H9 (cell line): Measurements from ENCODE around the gene SNX18. TPM values are rescaled to one million over a fixed set of nuclear protein-coding genes. Genes with fewer than 3 reads are reported as not detected.

ENCODE experiments used
- DNase-seq: peaks from one replicate; pipeline ENCODE4 v3.0.0-alpha.2; 2017
- H2AFZ ChIP-seq: one replicate; pipeline ENCODE4 v1.6.1; 2013; ENCODE audit warnings: mild to moderate bottlenecking, low read length, control low read depth, moderate library complexity
- H2AK5ac ChIP-seq: 2 replicates; pipeline ENCODE4 v1.6.1; 2013; ENCODE audit warnings: low read length, control low read depth, mixed read lengths; ENCODE audit not compliant: insufficient read length
- H2BK120ac ChIP-seq: one replicate; pipeline ENCODE4 v1.6.1; 2013; ENCODE audit warnings: low read depth, mild to moderate bottlenecking, low read length, control low read depth, inconsistent platforms; ENCODE audit not compliant: poor library complexity, severe bottlenecking
- H2BK12ac ChIP-seq: 2 replicates; pipeline ENCODE4 v1.6.1; 2013; ENCODE audit warnings: low read length, control low read depth, mixed read lengths, low read depth; ENCODE audit not compliant: insufficient read length
- H2BK15ac ChIP-seq: 2 replicates; pipeline ENCODE4 v1.6.1; 2013; ENCODE audit warnings: low read depth, low read length, control low read depth
- H2BK20ac ChIP-seq: one replicate; pipeline ENCODE4 v1.6.1; 2013; ENCODE audit warnings: low read depth, mild to moderate bottlenecking, low read length, control low read depth, inconsistent platforms; ENCODE audit not compliant: poor library complexity, severe bottlenecking
- H2BK5ac ChIP-seq: 2 replicates; pipeline ENCODE4 v1.6.1; 2013; ENCODE audit warnings: low read length, control low read depth, mixed read lengths; ENCODE audit not compliant: insufficient read length
- H3K14ac ChIP-seq: 2 replicates; pipeline ENCODE4 v1.6.1; 2013; ENCODE audit warnings: low read length, control low read depth; ENCODE audit not compliant: insufficient read depth
- H3K18ac ChIP-seq: 2 replicates; pipeline ENCODE4 v1.6.1; 2013; ENCODE audit warnings: low read depth, mild to moderate bottlenecking, mixed read lengths, low read length, control low read depth; ENCODE audit not compliant: insufficient read length
- H3K23ac ChIP-seq: 2 replicates; pipeline ENCODE4 v1.6.1; 2013; ENCODE audit warnings: low read length, control low read depth, mixed read lengths, low read depth; ENCODE audit not compliant: insufficient read length
- H3K23me2 ChIP-seq: 2 replicates; pipeline ENCODE4 v1.6.1; 2013; ENCODE audit warnings: low read depth, mild to moderate bottlenecking, mixed read lengths, low read length, control low read depth; ENCODE audit not compliant: insufficient read length, poor library complexity, severe bottlenecking
- H3K27ac ChIP-seq: 2 replicates; pipeline ENCODE4 v1.5.1; 2013; ENCODE audit warnings: low read length, control low read depth, mixed read lengths, low read depth; ENCODE audit not compliant: insufficient read length
- H3K27me3 ChIP-seq: 2 replicates; pipeline ENCODE4 v1.6.1; 2013; ENCODE audit warnings: low read length, control low read depth, inconsistent platforms; ENCODE audit not compliant: insufficient read depth
- H3K4ac ChIP-seq: 2 replicates; pipeline ENCODE4 v1.6.1; 2013; ENCODE audit warnings: low read depth, mild to moderate bottlenecking, control low read depth, inconsistent platforms, low read length, moderate library complexity
- H3K4me1 ChIP-seq: 2 replicates; pipeline ENCODE4 v1.6.1; 2013; ENCODE audit warnings: low read length, control low read depth, inconsistent platforms; ENCODE audit not compliant: insufficient read depth
- H3K4me2 ChIP-seq: 2 replicates; pipeline ENCODE4 v1.6.1; 2013; ENCODE audit warnings: low read length, control low read depth, mixed read lengths; ENCODE audit not compliant: insufficient read length, insufficient read depth
- H3K56ac ChIP-seq: 2 replicates; pipeline ENCODE4 v1.6.1; 2013; ENCODE audit warnings: low read depth, mild to moderate bottlenecking, mixed read lengths, low read length, control low read depth; ENCODE audit not compliant: insufficient read length
- H3K79me1 ChIP-seq: 2 replicates; pipeline ENCODE4 v1.6.1; 2013; ENCODE audit warnings: low read depth, mild to moderate bottlenecking, moderate library complexity, low read length, control low read depth, inconsistent platforms; ENCODE audit not compliant: insufficient read depth, poor library complexity, severe bottlenecking
- H3K79me2 ChIP-seq: 2 replicates; pipeline ENCODE4 v1.6.1; 2013; ENCODE audit warnings: low read length, control low read depth, inconsistent platforms; ENCODE audit not compliant: insufficient read depth
- H3K9ac ChIP-seq: 2 replicates; pipeline ENCODE4 v1.6.1; 2013; ENCODE audit warnings: low read length, control low read depth, mixed read lengths; ENCODE audit not compliant: insufficient read length; ENCODE audit errors: extremely low read depth
- H3K9me3 ChIP-seq: one replicate; pipeline ENCODE4 v1.6.1; 2013; ENCODE audit warnings: low read depth, low read length, inconsistent platforms; ENCODE audit not compliant: control insufficient read depth
- H3T11ph ChIP-seq: one replicate; pipeline ENCODE4 v1.6.1; 2013; ENCODE audit warnings: mild to moderate bottlenecking, low read length, control low read depth, inconsistent platforms
- H4K20me1 ChIP-seq: one replicate; pipeline ENCODE4 v1.6.1; 2013; ENCODE audit not compliant: control insufficient read depth, insufficient read length, insufficient read depth
- H4K5ac ChIP-seq: 2 replicates; pipeline ENCODE4 v1.6.1; 2013; ENCODE audit warnings: low read depth, mild to moderate bottlenecking, mixed read lengths, low read length, control low read depth; ENCODE audit not compliant: insufficient read length
- H4K8ac ChIP-seq: replicated peaks from 2 replicates; pipeline ENCODE4 v1.6.1; 2013; ENCODE audit warnings: low read length, control low read depth, mixed read lengths, low read depth; ENCODE audit not compliant: insufficient read length
- H4K91ac ChIP-seq: 2 replicates; pipeline ENCODE4 v1.6.1; 2013; ENCODE audit warnings: low read depth, mild to moderate bottlenecking, moderate library complexity, mixed read lengths, low read length, control low read depth; ENCODE audit not compliant: insufficient read length
- H3K27ac Mint-ChIP-seq, 3 experiments: 2 replicates in 2 of 3; 3 replicates in 1 of 3; pipeline ENCODE4 v1.8.0; 2020 to 2021; ENCODE audit warnings: mixed read lengths in 3 of 3, mild to moderate bottlenecking in 1 of 3, moderate library complexity in 1 of 3
- H3K27me3 Mint-ChIP-seq: 2 replicates; pipeline ENCODE4 v1.8.0; 2021; ENCODE audit warnings: low read depth, mild to moderate bottlenecking, moderate library complexity, mixed read lengths
- H3K36me3 Mint-ChIP-seq, 3 experiments: 2 replicates in 2 of 3; 3 replicates in 1 of 3; pipeline ENCODE4 v1.8.0; 2020 to 2021; ENCODE audit warnings: low read depth in 3 of 3, mixed read lengths in 3 of 3; ENCODE audit not compliant: insufficient read depth in 1 of 3
- H3K4me1 Mint-ChIP-seq, 2 experiments: 2 replicates each; pipeline ENCODE4 v1.8.0; 2020; ENCODE audit warnings: mixed read lengths in 2 of 2
- H3K4me3 Mint-ChIP-seq, 2 experiments: 2 replicates in 1 of 2; 3 replicates in 1 of 2; pipeline ENCODE4 v1.8.0; 2020 to 2021; ENCODE audit warnings: mild to moderate bottlenecking in 2 of 2, mixed read lengths in 2 of 2, moderate library complexity in 1 of 2
- H3K9me3 Mint-ChIP-seq, 2 experiments: 2 replicates in 1 of 2; 3 replicates in 1 of 2; pipeline ENCODE4 v1.8.0; 2020; ENCODE audit warnings: mild to moderate bottlenecking in 2 of 2, mixed read lengths in 2 of 2, moderate library complexity in 1 of 2
- CTCF ChIP-seq: fragments of 200-600 bp; sonication (generic); conservative IDR thresholded peaks from 3 replicates; pipeline ENCODE4 v1.8.0; 2021; ENCODE audit warnings: antibody characterized with exemption, mild to moderate bottlenecking
- total RNA-seq: library from RNA; stranded (reverse); gene quantifications from 2 replicates; pipeline ENCODE4 v1.2.1, GENCODE V29; 2021

The SNX18 gene
- total RNA-seq, 1 experiment from 2014 or later: 17.2 TPM

GRCh38 chr5:54561651-54562050 lies 44.1 kb downstream of the SNX18 start:
- no peaks in the 10 kb centered on the region for H3K79me2 ChIP-seq
- H3K9me3 Mint-ChIP-seq: peaks cover 3 to 5% of the 10 kb centered on the region in 2 experiments; a peak in 4 of 5 replicates
- no peak overlapping the region for H2AK5ac ChIP-seq
- H3K14ac ChIP-seq: no peak overlapping the region
- no peak overlapping the region for H3K27ac Mint-ChIP-seq
- no peak overlapping the region for H2BK15ac ChIP-seq
- DNase-seq: no peak
- H4K91ac ChIP-seq: no peak overlapping the region
- no peak overlapping the region for H4K8ac ChIP-seq
- H3K4me3 Mint-ChIP-seq: no peak overlapping the region
- 0 out of 4 replicates have a peak, but pooled peaks cover 3 to 6% of the 10 kb centered on the region in 2 experiments for H3K4me1 Mint-ChIP-seq
- H2BK12ac ChIP-seq: no peak overlapping the region
- H4K20me1 ChIP-seq: no peaks in the 10 kb centered on the region
- H3T11ph ChIP-seq: no peak overlapping the region
- H3K9ac ChIP-seq: no peak overlapping the region
- no peak overlapping the region for H3K56ac ChIP-seq
- H3K4me2 ChIP-seq: no peak overlapping the region
- no peak overlapping the region for H3K27ac ChIP-seq
- H3K36me3 Mint-ChIP-seq: peaks cover 0 to 2% (median 0%) of the 10 kb centered on the region in 3 experiments; a peak in 1 of 7 replicates
- H4K5ac ChIP-seq: no peak overlapping the region
- no peak overlapping the region for H3K23ac ChIP-seq
- TF ChIP-seq CTCF: no peak
- H3K79me1 ChIP-seq: no peaks in the 10 kb centered on the region
- no peak overlapping the region for H3K4ac ChIP-seq
- H2BK5ac ChIP-seq: no peak overlapping the region
- H3K9me3 ChIP-seq: no peaks in the 10 kb centered on the region
- no peak overlapping the region for H2AFZ ChIP-seq
- H3K18ac ChIP-seq: no peak overlapping the region
- no peaks in the 10 kb centered on the region for H3K27me3 ChIP-seq
- no peak overlapping the region for H2BK120ac ChIP-seq
- no peaks in the 10 kb centered on the region for H3K23me2 ChIP-seq
- H2BK20ac ChIP-seq: no peak overlapping the region
- H3K4me1 ChIP-seq: no peaks in the 10 kb centered on the region
- no peaks in the 10 kb centered on the region for H3K27me3 Mint-ChIP-seq
